Choroid plexus epithelial cell (primary cell): Measurements from ENCODE around the gene MAPK9.
A peak's percentile ranks its signal among the peaks of the same experiment; 100 is the strongest.

Experiments
- DNase-seq: peaks from one replicate; pipeline ENCODE4 v3.0.0-alpha.2; 2010; ENCODE audit warnings: low read depth
- H3K4me3 ChIP-seq: 2 replicates; pipeline ENCODE4 v1.5.1; 2011; ENCODE audit warnings: low read depth, mild to moderate bottlenecking, control low read depth, low read length, moderate library complexity
- CTCF ChIP-seq: conservative IDR thresholded peaks from 2 replicates; pipeline ENCODE4 v1.5.1; 2011; ENCODE audit warnings: low read depth, mild to moderate bottlenecking, control low read depth, inconsistent platforms, low read length, moderate library complexity

Gene MAPK9

GRCh38 chr5:180207593-180207992 lies 84.3 kb downstream of the MAPK9 start:
- no peak for TF ChIP-seq CTCF
- H3K4me3 ChIP-seq, result no peak overlapping the region
- no peak for DNase-seq

GRCh38 chr5:180206993-180207392 lies 84.9 kb downstream of the MAPK9 start:
- no peak overlapping the region for H3K4me3 ChIP-seq
- DNase-seq, result no peak
- TF ChIP-seq CTCF, result no peak

GRCh38 chr5:180205916-180206315 lies 86.0 kb downstream of the MAPK9 start:
- DNase-seq, result no peak
- TF ChIP-seq CTCF, result no peak
- H3K4me3 ChIP-seq, result no peak overlapping the region

- DNase-seq, result no peak
- H3K4me3 ChIP-seq, result no peak overlapping the region
- TF ChIP-seq CTCF, result no peak
Observed at GRCh38 chr5:180204276-180204819, 87.5 kb downstream of the MAPK9 start.

GRCh38 chr5:180202939-180203573 lies 88.8 kb downstream of the MAPK9 start:
- DNase-seq, result peak; percentile 11
- H3K4me3 ChIP-seq, result no peak overlapping the region
- no peak for TF ChIP-seq CTCF

- H3K4me3 ChIP-seq, result no peak overlapping the region
- TF ChIP-seq CTCF, result peak; percentile 46
- peak; percentile 37 for DNase-seq
Observed at GRCh38 chr5:180201051-180201987, 90.6 kb downstream of the MAPK9 start.
